Measurements from ENCODE around the gene LRRC37A3. TPM values are rescaled to one million over a fixed set of nuclear protein-coding genes. Genes with fewer than 3 reads are reported as not detected.
A peak's percentile ranks its signal among the peaks of the same experiment; 100 is the strongest.
"Not testable (repeated sequence)": the region's sequence is repeated elsewhere in the genome, so short reads cannot be mapped to it uniquely, and the experiment has no call there.

LRRC37A3 gene
- total and polyA plus RNA-seq, 2 of the 13 experiments (the other 11 are each of a cell fraction or from before 2014, with no cell fraction given): 0.62 to 1.1 TPM

DNA sequence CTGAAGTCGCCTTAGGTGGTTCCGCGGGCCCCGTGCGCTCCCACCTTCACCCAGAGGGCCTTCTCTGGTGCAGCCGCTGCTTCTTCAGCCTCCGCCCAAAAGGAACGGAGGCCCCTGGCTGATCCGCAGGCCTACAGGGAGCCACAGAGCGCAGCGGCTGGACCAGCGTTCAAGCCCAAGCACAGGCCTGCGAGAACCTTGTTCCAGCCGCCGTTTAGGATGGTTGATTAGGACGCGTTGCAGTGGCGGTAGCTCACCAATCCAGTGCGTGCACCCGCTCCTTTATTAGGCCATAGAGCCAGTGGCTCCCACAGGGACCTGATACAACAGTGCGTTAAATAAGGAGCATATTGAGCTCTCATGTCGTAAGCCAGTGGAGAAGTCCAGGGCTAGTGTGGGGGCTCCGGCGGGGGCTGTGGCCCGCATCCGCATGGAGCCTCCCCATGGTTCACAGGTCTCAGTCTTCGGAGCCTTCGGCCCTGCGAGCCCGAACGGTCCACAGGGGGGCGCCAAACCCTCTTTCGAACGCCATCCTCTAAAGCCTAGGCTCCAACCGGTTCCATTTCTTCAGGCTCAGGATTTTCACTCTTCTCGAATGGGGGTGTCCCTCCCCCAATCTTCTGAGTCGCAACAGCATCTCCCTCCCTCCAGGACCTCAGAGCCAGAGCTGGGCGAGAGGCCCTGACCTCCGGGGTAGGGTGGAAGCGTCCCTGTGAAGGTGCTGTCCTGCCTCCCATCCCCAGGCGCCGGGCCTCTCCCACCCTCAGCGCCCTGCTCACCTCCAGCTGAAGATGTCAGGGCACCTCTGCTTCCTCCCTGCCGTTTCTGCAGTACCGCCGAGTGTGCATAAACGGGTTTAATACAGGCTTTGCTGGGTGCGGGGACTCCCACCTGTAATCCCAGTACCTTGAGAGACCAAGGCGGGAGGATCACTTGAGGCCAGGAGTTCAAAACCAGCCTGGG is 71.5 kb downstream of the LRRC37A3 start:
- BruUV-seq (replicated peaks); H4K20me1 ChIP-seq (ENCODE audit: insufficient read depth, low read length); H3K9me3 ChIP-seq (ENCODE audit: low read length); CTCF ChIA-PET (ENCODE audit: low intra/inter-chr PET ratio, low total read pairs); H3K36me3 ChIP-seq (replicated peaks in 1 of 2; ENCODE audit: control insufficient read depth in 1 of 2, insufficient read depth in 2 of 2, low read length in 2 of 2); H3K4me3 ChIP-seq (replicated peaks in 1 of 3; ENCODE audit: insufficient read depth in 1 of 3, low read depth in 2 of 3, low read length in 3 of 3); H3K4me2 ChIP-seq (ENCODE audit: low read depth, low read length); H3K27me3 ChIP-seq (ENCODE audit: control insufficient read depth in 1 of 2, insufficient read depth in 2 of 2, low read length in 2 of 2); H3K27ac ChIP-seq (ENCODE audit: extremely low read length, insufficient read depth, low read length); POLR2A ChIA-PET; H3K79me2 ChIP-seq (ENCODE audit: insufficient read depth, low read length); in situ Hi-C loops (cut with HindIII; ENCODE audit: extremely low pct_ligation_motif_present, low pct_unique_long_range_greater_than_20kb); FAIRE-seq; H3K9ac ChIP-seq (ENCODE audit: insufficient read depth, low read depth, low read length); H2AFZ ChIP-seq (ENCODE audit: low read length); intact Hi-C loops (cut with micrococcal nuclease; ENCODE audit: unreplicated experiment): not testable (repeated sequence)
- DNase-seq (ENCODE audit: low spot score) (peak; percentile 33), ATAC-seq (peak; percentile 93)
- H3K4me1 ChIP-seq (ENCODE audit: insufficient read depth, low read length): peaks cover 14% of the 10 kb centered on the region
- 44% methylated on average over 26 of the region's 49 CpGs for WGBS (ENCODE audit: low lambda C conversion rate)
- TF ChIP-seq, protein P1, sequence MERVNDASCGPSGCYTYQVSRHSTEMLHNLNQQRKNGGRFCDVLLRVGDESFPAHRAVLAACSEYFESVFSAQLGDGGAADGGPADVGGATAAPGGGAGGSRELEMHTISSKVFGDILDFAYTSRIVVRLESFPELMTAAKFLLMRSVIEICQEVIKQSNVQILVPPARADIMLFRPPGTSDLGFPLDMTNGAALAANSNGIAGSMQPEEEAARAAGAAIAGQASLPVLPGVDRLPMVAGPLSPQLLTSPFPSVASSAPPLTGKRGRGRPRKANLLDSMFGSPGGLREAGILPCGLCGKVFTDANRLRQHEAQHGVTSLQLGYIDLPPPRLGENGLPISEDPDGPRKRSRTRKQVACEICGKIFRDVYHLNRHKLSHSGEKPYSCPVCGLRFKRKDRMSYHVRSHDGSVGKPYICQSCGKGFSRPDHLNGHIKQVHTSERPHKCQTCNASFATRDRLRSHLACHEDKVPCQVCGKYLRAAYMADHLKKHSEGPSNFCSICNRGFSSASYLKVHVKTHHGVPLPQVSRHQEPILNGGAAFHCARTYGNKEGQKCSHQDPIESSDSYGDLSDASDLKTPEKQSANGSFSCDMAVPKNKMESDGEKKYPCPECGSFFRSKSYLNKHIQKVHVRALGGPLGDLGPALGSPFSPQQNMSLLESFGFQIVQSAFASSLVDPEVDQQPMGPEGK (CRISPR knock-in tag; IDR thresholded peaks at IDR 0.05): 0 out of 2 replicates have a peak, but pooled peaks have one; percentile 43
- TF ChIP-seq ZNF768 (CRISPR knock-in tag; IDR thresholded peaks at IDR 0.05): 0 out of 2 replicates have a peak, but pooled peaks have one; percentile 34
- TF ChIP-seq, protein P2, sequence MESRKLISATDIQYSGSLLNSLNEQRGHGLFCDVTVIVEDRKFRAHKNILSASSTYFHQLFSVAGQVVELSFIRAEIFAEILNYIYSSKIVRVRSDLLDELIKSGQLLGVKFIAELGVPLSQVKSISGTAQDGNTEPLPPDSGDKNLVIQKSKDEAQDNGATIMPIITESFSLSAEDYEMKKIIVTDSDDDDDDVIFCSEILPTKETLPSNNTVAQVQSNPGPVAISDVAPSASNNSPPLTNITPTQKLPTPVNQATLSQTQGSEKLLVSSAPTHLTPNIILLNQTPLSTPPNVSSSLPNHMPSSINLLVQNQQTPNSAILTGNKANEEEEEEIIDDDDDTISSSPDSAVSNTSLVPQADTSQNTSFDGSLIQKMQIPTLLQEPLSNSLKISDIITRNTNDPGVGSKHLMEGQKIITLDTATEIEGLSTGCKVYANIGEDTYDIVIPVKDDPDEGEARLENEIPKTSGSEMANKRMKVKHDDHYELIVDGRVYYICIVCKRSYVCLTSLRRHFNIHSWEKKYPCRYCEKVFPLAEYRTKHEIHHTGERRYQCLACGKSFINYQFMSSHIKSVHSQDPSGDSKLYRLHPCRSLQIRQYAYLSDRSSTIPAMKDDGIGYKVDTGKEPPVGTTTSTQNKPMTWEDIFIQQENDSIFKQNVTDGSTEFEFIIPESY (CRISPR knock-in tag; IDR thresholded peaks at IDR 0.05): peak; percentile 86
- peak; percentile 71 for TF ChIP-seq RAD21 (CRISPR knock-in tag; IDR thresholded peaks at IDR 0.05)
- TF ChIP-seq ERF (CRISPR knock-in tag; IDR thresholded peaks at IDR 0.05): 0 out of 2 replicates have a peak, but pooled peaks have one; percentile 25
- 0 out of 2 replicates have a peak, but pooled peaks have one; percentile 21 for TF ChIP-seq ZFX (CRISPR knock-in tag; IDR thresholded peaks at IDR 0.05; ENCODE audit: low read depth)
- TF ChIP-seq, protein P3, sequence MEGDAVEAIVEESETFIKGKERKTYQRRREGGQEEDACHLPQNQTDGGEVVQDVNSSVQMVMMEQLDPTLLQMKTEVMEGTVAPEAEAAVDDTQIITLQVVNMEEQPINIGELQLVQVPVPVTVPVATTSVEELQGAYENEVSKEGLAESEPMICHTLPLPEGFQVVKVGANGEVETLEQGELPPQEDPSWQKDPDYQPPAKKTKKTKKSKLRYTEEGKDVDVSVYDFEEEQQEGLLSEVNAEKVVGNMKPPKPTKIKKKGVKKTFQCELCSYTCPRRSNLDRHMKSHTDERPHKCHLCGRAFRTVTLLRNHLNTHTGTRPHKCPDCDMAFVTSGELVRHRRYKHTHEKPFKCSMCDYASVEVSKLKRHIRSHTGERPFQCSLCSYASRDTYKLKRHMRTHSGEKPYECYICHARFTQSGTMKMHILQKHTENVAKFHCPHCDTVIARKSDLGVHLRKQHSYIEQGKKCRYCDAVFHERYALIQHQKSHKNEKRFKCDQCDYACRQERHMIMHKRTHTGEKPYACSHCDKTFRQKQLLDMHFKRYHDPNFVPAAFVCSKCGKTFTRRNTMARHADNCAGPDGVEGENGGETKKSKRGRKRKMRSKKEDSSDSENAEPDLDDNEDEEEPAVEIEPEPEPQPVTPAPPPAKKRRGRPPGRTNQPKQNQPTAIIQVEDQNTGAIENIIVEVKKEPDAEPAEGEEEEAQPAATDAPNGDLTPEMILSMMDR (CRISPR knock-in tag; IDR thresholded peaks at IDR 0.05): peak; percentile 78
- TF ChIP-seq KDM2A (CRISPR knock-in tag; IDR thresholded peaks at IDR 0.05; ENCODE audit: borderline replicate concordance, low read depth): peak; percentile 29; the same call in 1 of the 2 replicates
- TF ChIP-seq, protein P4, sequence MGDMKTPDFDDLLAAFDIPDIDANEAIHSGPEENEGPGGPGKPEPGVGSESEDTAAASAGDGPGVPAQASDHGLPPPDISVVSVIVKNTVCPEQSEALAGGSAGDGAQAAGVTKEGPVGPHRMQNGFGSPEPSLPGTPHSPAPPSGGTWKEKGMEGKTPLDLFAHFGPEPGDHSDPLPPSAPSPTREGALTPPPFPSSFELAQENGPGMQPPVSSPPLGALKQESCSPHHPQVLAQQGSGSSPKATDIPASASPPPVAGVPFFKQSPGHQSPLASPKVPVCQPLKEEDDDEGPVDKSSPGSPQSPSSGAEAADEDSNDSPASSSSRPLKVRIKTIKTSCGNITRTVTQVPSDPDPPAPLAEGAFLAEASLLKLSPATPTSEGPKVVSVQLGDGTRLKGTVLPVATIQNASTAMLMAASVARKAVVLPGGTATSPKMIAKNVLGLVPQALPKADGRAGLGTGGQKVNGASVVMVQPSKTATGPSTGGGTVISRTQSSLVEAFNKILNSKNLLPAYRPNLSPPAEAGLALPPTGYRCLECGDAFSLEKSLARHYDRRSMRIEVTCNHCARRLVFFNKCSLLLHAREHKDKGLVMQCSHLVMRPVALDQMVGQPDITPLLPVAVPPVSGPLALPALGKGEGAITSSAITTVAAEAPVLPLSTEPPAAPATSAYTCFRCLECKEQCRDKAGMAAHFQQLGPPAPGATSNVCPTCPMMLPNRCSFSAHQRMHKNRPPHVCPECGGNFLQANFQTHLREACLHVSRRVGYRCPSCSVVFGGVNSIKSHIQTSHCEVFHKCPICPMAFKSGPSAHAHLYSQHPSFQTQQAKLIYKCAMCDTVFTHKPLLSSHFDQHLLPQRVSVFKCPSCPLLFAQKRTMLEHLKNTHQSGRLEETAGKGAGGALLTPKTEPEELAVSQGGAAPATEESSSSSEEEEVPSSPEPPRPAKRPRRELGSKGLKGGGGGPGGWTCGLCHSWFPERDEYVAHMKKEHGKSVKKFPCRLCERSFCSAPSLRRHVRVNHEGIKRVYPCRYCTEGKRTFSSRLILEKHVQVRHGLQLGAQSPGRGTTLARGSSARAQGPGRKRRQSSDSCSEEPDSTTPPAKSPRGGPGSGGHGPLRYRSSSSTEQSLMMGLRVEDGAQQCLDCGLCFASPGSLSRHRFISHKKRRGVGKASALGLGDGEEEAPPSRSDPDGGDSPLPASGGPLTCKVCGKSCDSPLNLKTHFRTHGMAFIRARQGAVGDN (CRISPR knock-in tag; IDR thresholded peaks at IDR 0.05): peak; percentile 29
- TF ChIP-seq STAG1 (CRISPR knock-in tag; IDR thresholded peaks at IDR 0.05): peak; percentile 69
- TF ChIP-seq MIER3 (CRISPR knock-in tag; IDR thresholded peaks at IDR 0.05; ENCODE audit: borderline replicate concordance): peak; percentile 39; the same call in 1 of the 2 replicates
- TF ChIP-seq ZFY (CRISPR knock-in tag; IDR thresholded peaks at IDR 0.05): peak; percentile 22; the same call in 1 of the 2 replicates
- TF ChIP-seq FOSL2 (CRISPR knock-in tag; IDR thresholded peaks at IDR 0.05): 0 out of 2 replicates have a peak, but pooled peaks have one; percentile 24

Measured in HepG2 (cell line).